CD14-positive monocyte (primary cell): ENCODE results near the gene NBEA. TPM values are rescaled to one million over a fixed set of nuclear protein-coding genes. Genes with fewer than 3 reads are reported as not detected.

ENCODE experiments used
- DNase-seq, 3 donors: peaks; one replicate each; pipeline ENCODE4 v3.0.0-alpha.2; 2011 to 2022
- H2AFZ ChIP-seq: 2 replicates; pipeline ENCODE4 v1.6.0; 2012; ENCODE audit warnings: mild to moderate bottlenecking, low read depth, low read length, inconsistent platforms; ENCODE audit not compliant: insufficient read depth, poor library complexity, severe bottlenecking
- H3K27ac ChIP-seq, 2 donors: 1 replicate in 1 of 2; 2 replicates in 1 of 2; pipeline ENCODE4 v1.5.1; 2012 to 2013; ENCODE audit warnings: low read length in 2 of 2, control low read depth in 1 of 2, inconsistent platforms in 1 of 2, low read depth in 1 of 2, mild to moderate bottlenecking in 1 of 2
- H3K27me3 ChIP-seq, 2 donors: one replicate each; pipeline versions ENCODE4 v1.6.0 to v1.6.1; 2011 to 2013; ENCODE audit warnings: low read length in 2 of 2; ENCODE audit not compliant: control insufficient read depth in 2 of 2, insufficient read depth in 2 of 2
- H3K36me3 ChIP-seq, 2 donors: replicated peaks in 1 of 2; 1 replicate in 1 of 2; 2 replicates in 1 of 2; pipeline versions ENCODE4 v1.5.1 to v1.6.1; 2012 to 2013; ENCODE audit warnings: low read length in 2 of 2, control low read depth in 1 of 2, inconsistent platforms in 1 of 2, mild to moderate bottlenecking in 1 of 2; ENCODE audit not compliant: insufficient read depth in 2 of 2, control insufficient read depth in 1 of 2
- H3K4me1 ChIP-seq, 2 donors: 1 replicate in 1 of 2; 2 replicates in 1 of 2; pipeline versions ENCODE4 v1.5.1 to v1.6.1; 2012 to 2013; ENCODE audit warnings: low read length in 2 of 2, control low read depth in 1 of 2, inconsistent platforms in 1 of 2, mild to moderate bottlenecking in 1 of 2, moderate library complexity in 1 of 2; ENCODE audit not compliant: insufficient read depth in 2 of 2, control insufficient read depth in 1 of 2
- H3K4me2 ChIP-seq: replicated peaks from 2 replicates; pipeline ENCODE3; 2012; ENCODE audit warnings: low read length, moderate library complexity, mild to moderate bottlenecking; ENCODE audit not compliant: poor library complexity, severe bottlenecking; ENCODE audit errors: extremely low read depth
- H3K4me3 ChIP-seq, 3 experiments: fragments of 200-600 bp in 1 of 3; sonication (generic) in 1 of 3; replicated peaks in 1 of 3; 1 replicate in 2 of 3; 2 replicates in 1 of 3; pipeline ENCODE4 v1.5.1; 2011 to 2013; ENCODE audit warnings: low read length in 3 of 3, mild to moderate bottlenecking in 3 of 3, control low read depth in 2 of 3, low read depth in 2 of 3, inconsistent platforms in 1 of 3, moderate library complexity in 1 of 3
- H3K79me2 ChIP-seq: 2 replicates; pipeline ENCODE4 v1.6.0; 2012; ENCODE audit warnings: mild to moderate bottlenecking, control low read depth, inconsistent platforms, low read length, moderate library complexity; ENCODE audit not compliant: insufficient read depth
- H3K9ac ChIP-seq: 2 replicates; pipeline ENCODE4 v1.6.0; 2017; ENCODE audit warnings: low read length, mild to moderate bottlenecking; ENCODE audit not compliant: insufficient read depth, poor library complexity, severe bottlenecking
- H3K9me3 ChIP-seq, 2 donors: replicated peaks in 1 of 2; 1 replicate in 1 of 2; 2 replicates in 1 of 2; pipeline versions ENCODE4 v1.5.1 to v1.6.1; 2012 to 2013; ENCODE audit warnings: low read length in 2 of 2, control low read depth in 1 of 2; ENCODE audit not compliant: control insufficient read depth in 1 of 2, insufficient read depth in 1 of 2
- H4K20me1 ChIP-seq: 2 replicates; pipeline ENCODE4 v1.6.0; 2012; ENCODE audit warnings: mild to moderate bottlenecking, low read length, control low read depth, moderate library complexity; ENCODE audit not compliant: insufficient read depth
- H3K27ac Mint-ChIP-seq, 7 donors: one replicate each; pipeline ENCODE4 v1.8.0; 2020; ENCODE audit warnings: mild to moderate bottlenecking in 7 of 7, mixed read lengths in 7 of 7, moderate library complexity in 6 of 7, inconsistent platforms in 2 of 7
- H3K27me3 Mint-ChIP-seq, 3 donors: one replicate each; pipeline ENCODE4 v1.8.0; 2021 to 2022; ENCODE audit warnings: low read depth in 3 of 3, mild to moderate bottlenecking in 3 of 3, mixed read lengths in 3 of 3, moderate library complexity in 3 of 3, inconsistent platforms in 1 of 3
- H3K36me3 Mint-ChIP-seq, 2 donors: one replicate each; pipeline ENCODE4 v1.8.0; 2020; ENCODE audit warnings: mixed read lengths in 2 of 2, inconsistent platforms in 1 of 2, mild to moderate bottlenecking in 1 of 2
- H3K4me1 Mint-ChIP-seq: one replicate; pipeline ENCODE4 v1.8.0; 2020; ENCODE audit warnings: mild to moderate bottlenecking, mixed read lengths
- H3K4me3 Mint-ChIP-seq, 2 donors: one replicate each; pipeline ENCODE4 v1.8.0; 2020; ENCODE audit warnings: mild to moderate bottlenecking in 2 of 2, mixed read lengths in 2 of 2, moderate library complexity in 1 of 2
- H3K9me3 Mint-ChIP-seq, 7 donors: one replicate each; pipeline ENCODE4 v1.8.0; 2020 to 2022; ENCODE audit warnings: mixed read lengths in 7 of 7, mild to moderate bottlenecking in 6 of 7, moderate library complexity in 6 of 7, inconsistent platforms in 2 of 7
- WGBS: methylation state at CpG from one replicate; pipeline ENCODE4 v1.1.5; 2013; ENCODE audit warnings: missing lambda C conversion rate; ENCODE audit not compliant: insufficient coverage; 5-methylcytosine and 5-hydroxymethylcytosine counted together
- intact Hi-C, 2 donors: fragments of 100-400 bp; cut with micrococcal nuclease; formaldehyde crosslinking; loops; one replicate each; pipeline versions ENCODE4 v1.15.0 to v1.15.1; 2023
- polyA plus RNA-seq, 3 donors: library from polyadenylated mRNA; depleted of rRNA in 1 of 3; unstranded in 2 of 3; stranded (reverse) in 1 of 3; fragments of 300-500 nt in 2 of 3; fragments of >200 nt in 1 of 3; fragmentation: Illumina TruSeq in 2 of 3; gene quantifications; 1 replicate in 2 of 3; 2 replicates in 1 of 3; pipeline ENCODE4 v1.2.3, GENCODE V29; 2012 to 2021
- TF ChIP-seq, protein P1 (sequence below): fragments of 200-600 bp; IDR thresholded peaks from one replicate; pipeline ENCODE4 v1.8.0; 2022; ENCODE audit warnings: antibody characterized with exemption, mild to moderate bottlenecking

The NBEA gene
- polyA plus RNA-seq, 3 donors, result 0.03 to 0.23 (median 0.08) TPM

DNA sequence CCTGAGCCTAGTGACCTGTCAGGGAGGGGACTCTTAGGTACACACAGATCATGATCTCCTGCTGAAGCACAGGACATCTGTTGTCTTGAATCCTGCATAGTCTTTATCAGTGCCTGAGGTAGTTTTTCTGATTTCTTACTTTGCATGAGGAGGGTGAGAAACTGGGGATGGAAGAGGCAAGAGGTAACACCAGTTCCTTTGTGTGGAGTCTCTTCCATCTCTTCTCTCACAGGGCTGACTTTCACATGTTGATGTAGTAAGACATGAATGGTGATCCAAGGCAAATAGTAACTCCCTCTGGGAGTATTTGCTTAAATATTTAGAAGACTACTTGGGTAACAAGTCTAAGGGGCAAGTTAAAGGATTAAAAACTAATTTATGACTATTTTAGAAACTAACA is 9.5 kb downstream of the NBEA start:
- TF ChIP-seq, protein P1, sequence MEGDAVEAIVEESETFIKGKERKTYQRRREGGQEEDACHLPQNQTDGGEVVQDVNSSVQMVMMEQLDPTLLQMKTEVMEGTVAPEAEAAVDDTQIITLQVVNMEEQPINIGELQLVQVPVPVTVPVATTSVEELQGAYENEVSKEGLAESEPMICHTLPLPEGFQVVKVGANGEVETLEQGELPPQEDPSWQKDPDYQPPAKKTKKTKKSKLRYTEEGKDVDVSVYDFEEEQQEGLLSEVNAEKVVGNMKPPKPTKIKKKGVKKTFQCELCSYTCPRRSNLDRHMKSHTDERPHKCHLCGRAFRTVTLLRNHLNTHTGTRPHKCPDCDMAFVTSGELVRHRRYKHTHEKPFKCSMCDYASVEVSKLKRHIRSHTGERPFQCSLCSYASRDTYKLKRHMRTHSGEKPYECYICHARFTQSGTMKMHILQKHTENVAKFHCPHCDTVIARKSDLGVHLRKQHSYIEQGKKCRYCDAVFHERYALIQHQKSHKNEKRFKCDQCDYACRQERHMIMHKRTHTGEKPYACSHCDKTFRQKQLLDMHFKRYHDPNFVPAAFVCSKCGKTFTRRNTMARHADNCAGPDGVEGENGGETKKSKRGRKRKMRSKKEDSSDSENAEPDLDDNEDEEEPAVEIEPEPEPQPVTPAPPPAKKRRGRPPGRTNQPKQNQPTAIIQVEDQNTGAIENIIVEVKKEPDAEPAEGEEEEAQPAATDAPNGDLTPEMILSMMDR, result no peak
- intact Hi-C loops, result no loop called here
- Histone ChIP-seq H3K4me1 (no peaks in the 10 kb centered on the region), H3K79me2 (no peaks in the 10 kb centered on the region), H4K20me1 (no peaks in the 10 kb centered on the region), H3K9me3 (peaks cover 0 to 5% of the 10 kb centered on the region in 2 donors), H3K4me2 (no peak overlapping the region), H2AFZ (no peak overlapping the region), H3K27me3 (no peaks in the 10 kb centered on the region), H3K36me3 (no peaks in the 10 kb centered on the region), H3K4me3 (no peak overlapping the region), H3K27ac (no peak overlapping the region), H3K9ac (no peak overlapping the region)
- H3K36me3 Mint-ChIP-seq, result no peaks in the 10 kb centered on the region
- H3K27me3 Mint-ChIP-seq, result peaks cover 0 to 2% (median 0%) of the 10 kb centered on the region in 3 donors
- no peak overlapping the region for H3K27ac Mint-ChIP-seq
- peaks cover 0 to 8% (median 3%) of the 10 kb centered on the region in 7 donors for H3K9me3 Mint-ChIP-seq
- no peak overlapping the region for H3K4me3 Mint-ChIP-seq
- DNase-seq, result no peak
- no peaks in the 10 kb centered on the region for H3K4me1 Mint-ChIP-seq

DNA sequence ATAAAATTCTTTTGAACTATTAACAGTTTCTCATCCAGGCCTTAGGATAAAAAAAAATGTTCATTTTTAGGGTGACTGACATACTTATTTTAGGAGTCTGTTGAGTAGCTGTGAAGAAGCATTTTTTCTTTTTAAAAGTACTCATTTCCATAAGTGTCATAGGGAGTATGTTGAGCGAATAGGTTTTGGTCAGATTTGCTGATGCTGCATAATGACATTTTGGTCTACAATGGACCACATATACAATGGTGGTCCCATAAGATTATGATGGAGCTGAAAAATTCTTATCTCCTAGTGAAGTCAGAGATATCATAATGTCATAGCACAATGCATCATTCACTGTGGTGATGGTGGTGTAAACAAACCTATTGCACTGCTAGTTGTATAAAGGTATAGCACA is 17.4 kb downstream of the NBEA start:
- Mint-ChIP-seq H3K4me1 (no peaks in the 10 kb centered on the region), H3K9me3 (peaks cover 0 to 2% (median 0%) of the 10 kb centered on the region in 7 donors), H3K4me3 (no peak overlapping the region), H3K27ac (no peak overlapping the region), H3K27me3 (no peaks in the 10 kb centered on the region), H3K36me3 (no peaks in the 10 kb centered on the region)
- Histone ChIP-seq H3K9me3 (no peaks in the 10 kb centered on the region), H3K79me2 (no peaks in the 10 kb centered on the region), H3K9ac (no peak overlapping the region), H3K27me3 (no peaks in the 10 kb centered on the region), H2AFZ (no peak overlapping the region), H3K27ac (no peak overlapping the region), H3K36me3 (no peaks in the 10 kb centered on the region), H3K4me1 (no peaks in the 10 kb centered on the region), H4K20me1 (no peaks in the 10 kb centered on the region), H3K4me2 (no peak overlapping the region), H3K4me3 (no peak overlapping the region)
- no CpG with 5 or more reads among the region's 1 CpG for WGBS
- no peak for DNase-seq
- intact Hi-C loops, result no loop called here
- TF ChIP-seq, protein P1, result no peak
